ENCODE measurements around the gene EXOC6. TPM values are rescaled to one million over a fixed set of nuclear protein-coding genes. Genes with fewer than 3 reads are reported as not detected.

EXOC6 gene
- total RNA-seq, 4 donors from 2014 or later, result 10.5 to 82.1 (median 31.7) TPM

DNA sequence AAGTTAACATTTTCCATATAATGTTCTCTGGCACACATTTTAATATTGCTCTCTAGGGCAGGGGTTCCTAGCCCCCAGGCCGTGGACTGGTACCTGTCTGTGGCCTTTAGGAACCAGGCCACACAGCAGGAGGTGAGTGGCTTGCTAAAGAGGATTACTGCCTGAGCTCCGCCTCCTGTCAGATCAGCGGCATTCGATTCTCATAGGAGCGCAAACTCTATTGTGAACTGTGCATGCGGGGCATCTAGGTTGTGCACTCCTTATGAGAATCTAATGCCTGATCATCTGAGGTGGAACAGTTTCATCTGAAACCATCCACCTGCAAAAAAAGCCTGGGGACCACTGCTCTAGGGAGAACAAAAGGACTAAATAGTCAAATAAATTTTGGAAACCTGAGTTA lies 65.7 kb downstream of the EXOC6 start:
- Histone ChIP-seq H3K4me1 (no peaks in the 10 kb centered on the region), H3K4me3 (no peak overlapping the region), H3K27ac (no peak overlapping the region), H3K9me3 (no peaks in the 10 kb centered on the region), H3K36me3 (no peaks in the 10 kb centered on the region), H3K27me3 (no peaks in the 10 kb centered on the region)
- DNase-seq, result no peak
- TF ChIP-seq, protein P1, sequence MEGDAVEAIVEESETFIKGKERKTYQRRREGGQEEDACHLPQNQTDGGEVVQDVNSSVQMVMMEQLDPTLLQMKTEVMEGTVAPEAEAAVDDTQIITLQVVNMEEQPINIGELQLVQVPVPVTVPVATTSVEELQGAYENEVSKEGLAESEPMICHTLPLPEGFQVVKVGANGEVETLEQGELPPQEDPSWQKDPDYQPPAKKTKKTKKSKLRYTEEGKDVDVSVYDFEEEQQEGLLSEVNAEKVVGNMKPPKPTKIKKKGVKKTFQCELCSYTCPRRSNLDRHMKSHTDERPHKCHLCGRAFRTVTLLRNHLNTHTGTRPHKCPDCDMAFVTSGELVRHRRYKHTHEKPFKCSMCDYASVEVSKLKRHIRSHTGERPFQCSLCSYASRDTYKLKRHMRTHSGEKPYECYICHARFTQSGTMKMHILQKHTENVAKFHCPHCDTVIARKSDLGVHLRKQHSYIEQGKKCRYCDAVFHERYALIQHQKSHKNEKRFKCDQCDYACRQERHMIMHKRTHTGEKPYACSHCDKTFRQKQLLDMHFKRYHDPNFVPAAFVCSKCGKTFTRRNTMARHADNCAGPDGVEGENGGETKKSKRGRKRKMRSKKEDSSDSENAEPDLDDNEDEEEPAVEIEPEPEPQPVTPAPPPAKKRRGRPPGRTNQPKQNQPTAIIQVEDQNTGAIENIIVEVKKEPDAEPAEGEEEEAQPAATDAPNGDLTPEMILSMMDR (IDR thresholded peaks at IDR 0.05), result no peak
- no peak for TF ChIP-seq POLR2A (IDR thresholded peaks at IDR 0.05)

DNA sequence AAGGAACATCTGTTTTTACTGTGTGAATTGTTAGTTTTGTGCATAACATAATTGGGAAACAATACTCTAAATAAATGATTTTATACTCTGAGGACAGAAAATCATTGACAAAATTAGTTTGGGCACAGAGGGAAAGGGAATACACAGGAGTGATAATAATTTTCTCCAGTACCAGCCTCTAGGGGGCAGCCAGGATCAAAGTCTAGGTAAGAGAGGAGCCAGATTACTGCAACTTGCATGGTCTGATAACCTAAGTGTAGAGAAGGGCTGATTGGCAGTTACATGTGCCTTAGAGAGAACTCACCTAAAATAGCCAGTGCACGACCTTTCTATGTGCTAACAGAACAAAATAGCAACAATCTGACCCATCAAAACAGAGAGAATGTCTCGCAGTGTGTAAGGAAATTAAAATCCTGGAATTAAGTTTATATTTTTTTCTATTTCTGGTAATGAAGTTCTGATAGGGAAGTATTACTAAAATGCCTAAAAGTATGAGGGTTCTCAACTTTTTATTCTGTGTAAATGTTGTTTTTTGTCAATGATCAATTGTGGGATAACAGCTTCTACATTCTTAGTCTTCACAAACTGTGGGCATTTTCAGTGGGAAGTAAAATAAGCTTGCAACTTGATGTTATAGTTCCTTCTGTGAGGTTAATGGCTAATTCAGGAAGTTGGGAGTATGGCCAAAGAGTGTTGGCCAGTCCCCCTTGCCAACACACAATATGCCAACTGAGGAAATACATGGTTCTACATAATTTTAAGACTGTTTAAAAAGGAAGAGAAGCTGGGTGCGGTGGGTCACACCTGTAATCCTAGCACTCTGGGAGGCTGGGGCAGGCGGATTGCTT lies 66.4 kb downstream of the EXOC6 start:
- DNase-seq, result peak in 2 of 3 donors; percentile 51 to 84
- no peaks in the 10 kb centered on the region for H3K4me1 ChIP-seq
- H3K36me3 ChIP-seq, result no peaks in the 10 kb centered on the region
- H3K9me3 ChIP-seq, result no peaks in the 10 kb centered on the region
- no peak overlapping the region for H3K27ac ChIP-seq
- H3K27me3 ChIP-seq, result no peaks in the 10 kb centered on the region
- TF ChIP-seq, protein P1 (IDR thresholded peaks at IDR 0.05), result peak; percentile 35 to 76 (median 65)
- TF ChIP-seq POLR2A (IDR thresholded peaks at IDR 0.05), result no peak
- H3K4me3 ChIP-seq, result no peak overlapping the region

DNA sequence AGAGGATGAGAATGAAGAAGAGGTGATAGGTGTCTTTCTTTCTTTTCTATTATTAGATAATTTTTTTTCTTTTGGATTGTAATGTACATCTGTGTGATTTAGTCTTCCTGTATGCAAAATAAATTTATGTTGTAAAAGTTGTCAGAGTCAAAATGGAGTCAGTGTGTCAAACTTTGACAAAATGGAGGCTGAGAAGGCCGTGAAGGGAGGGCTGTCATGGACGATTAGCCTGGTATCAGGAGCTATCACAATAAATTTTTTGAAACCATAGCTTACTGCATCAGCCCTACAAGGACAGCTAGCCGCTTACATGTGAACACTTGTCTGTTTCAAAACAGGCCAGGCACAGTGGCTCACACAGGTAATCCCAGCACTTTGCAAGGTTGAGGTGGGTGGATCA lies 67.6 kb downstream of the EXOC6 start:
- peaks cover 0 to 4% (median 0%) of the 10 kb centered on the region in 3 donors for H3K36me3 ChIP-seq
- no peak for DNase-seq
- no peaks in the 10 kb centered on the region for H3K4me1 ChIP-seq
- no peak overlapping the region for H3K4me3 ChIP-seq
- H3K9me3 ChIP-seq, result no peaks in the 10 kb centered on the region
- no peak overlapping the region for H3K27ac ChIP-seq
- H3K27me3 ChIP-seq, result no peaks in the 10 kb centered on the region
- TF ChIP-seq, protein P1 (IDR thresholded peaks at IDR 0.05), result no peak
- no peak for TF ChIP-seq POLR2A (IDR thresholded peaks at IDR 0.05)

DNA sequence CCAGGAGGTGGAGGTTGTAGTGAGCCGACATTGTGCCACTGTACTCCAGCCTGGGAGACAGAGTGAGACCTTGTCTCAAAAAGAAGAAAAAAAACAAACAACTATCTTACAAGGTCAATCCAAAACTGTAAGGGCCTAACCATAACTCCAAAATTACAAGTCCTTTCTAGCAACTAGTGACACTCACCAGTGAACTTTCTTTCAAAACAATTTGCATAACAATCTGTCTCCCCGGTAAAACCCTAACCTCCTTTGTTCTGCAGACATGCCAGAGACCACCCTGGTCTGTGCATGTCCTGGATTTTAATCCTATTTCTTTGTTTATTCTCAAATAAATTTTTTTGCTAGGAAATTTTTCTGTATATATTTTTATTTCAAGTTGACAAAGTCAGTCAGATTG lies 68.1 kb downstream of the EXOC6 start:
- TF ChIP-seq, protein P1 (IDR thresholded peaks at IDR 0.05), result no peak
- TF ChIP-seq POLR2A (IDR thresholded peaks at IDR 0.05), result no peak
- Histone ChIP-seq H3K36me3 (peaks cover 0 to 4% (median 0%) of the 10 kb centered on the region in 3 donors), H3K27me3 (no peaks in the 10 kb centered on the region), H3K4me1 (no peaks in the 10 kb centered on the region), H3K9me3 (no peaks in the 10 kb centered on the region), H3K27ac (no peak overlapping the region), H3K4me3 (no peak overlapping the region)
- no peak for DNase-seq

DNA sequence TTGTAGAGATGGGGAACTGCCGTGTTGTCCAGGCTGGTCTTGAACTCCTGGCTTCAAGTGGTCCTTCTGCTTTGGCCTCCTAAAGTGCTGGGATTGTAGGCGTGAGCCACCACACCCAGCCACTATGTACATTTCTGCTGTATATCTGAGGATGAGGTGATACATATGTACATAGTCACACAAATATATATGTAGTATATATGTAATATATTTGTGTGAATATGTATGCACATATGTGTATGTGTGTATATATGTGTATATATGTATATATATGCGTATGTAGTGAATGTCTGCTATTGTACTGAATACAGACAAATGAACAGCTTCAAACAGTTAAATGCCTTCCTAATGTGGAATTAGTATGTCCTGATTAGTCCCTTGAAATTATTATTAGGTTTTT lies 70.3 kb downstream of the EXOC6 start:
- Histone ChIP-seq H3K27me3 (no peaks in the 10 kb centered on the region), H3K9me3 (no peaks in the 10 kb centered on the region), H3K4me1 (no peaks in the 10 kb centered on the region), H3K4me3 (no peak overlapping the region), H3K36me3 (peaks cover 0 to 4% (median 0%) of the 10 kb centered on the region in 3 donors), H3K27ac (no peak overlapping the region)
- TF ChIP-seq, protein P1 (IDR thresholded peaks at IDR 0.05), result no peak
- TF ChIP-seq POLR2A (IDR thresholded peaks at IDR 0.05), result no peak
- no peak for DNase-seq
